Upper lobe of left lung (tissue), 6 donors: ENCODE data around the gene RNF25. TPM values are rescaled to one million over a fixed set of nuclear protein-coding genes. Genes with fewer than 3 reads are reported as not detected.

Experiments
- ATAC-seq, 2 donors: fragments of 200-7000 bp; cut with Tn5 transposase; one replicate each; pipeline ENCODE4 v1.9.1; 2022; ENCODE audit warnings: mild to moderate bottlenecking in 2 of 2, moderate library complexity in 2 of 2; ENCODE audit not compliant: low FRiP score in 2 of 2
- DNase-seq, 2 donors: peaks; one replicate each; pipeline ENCODE4 v3.0.0-alpha.2; 2019 to 2020
- H3K27ac ChIP-seq, 4 donors: fragments of 200-600 bp; sonication (generic); one replicate each; pipeline ENCODE4 v1.5.1; 2016 to 2019
- H3K27me3 ChIP-seq, 4 donors: fragments of 200-600 bp; sonication (generic); one replicate each; pipeline ENCODE4 v1.5.1; 2017 to 2019
- H3K36me3 ChIP-seq, 4 donors: fragments of 200-600 bp; sonication (generic); one replicate each; pipeline ENCODE4 v1.5.1; 2016 to 2019
- H3K4me1 ChIP-seq, 4 donors: fragments of 200-600 bp; sonication (generic); one replicate each; pipeline ENCODE4 v1.5.1; 2018 to 2019
- H3K4me3 ChIP-seq, 4 donors: fragments of 200-600 bp; sonication (generic); one replicate each; pipeline ENCODE4 v1.5.1; 2017 to 2019; ENCODE audit warnings: mild to moderate bottlenecking in 2 of 4, moderate library complexity in 1 of 4
- H3K9me3 ChIP-seq, 4 donors: fragments of 200-600 bp; sonication (generic); one replicate each; pipeline ENCODE4 v1.5.1; 2018 to 2019
- CTCF ChIP-seq, 6 experiments: fragments of 450-650 bp in 4 of 6; fragments of 200-600 bp in 2 of 6; sonication (generic) in 2 of 6; IDR thresholded peaks; one replicate each; pipeline ENCODE4 v1.5.1; 2016 to 2019; ENCODE audit warnings: antibody characterized with exemption in 6 of 6
- EP300 ChIP-seq, 4 donors: sonication (generic); formaldehyde crosslinking; IDR thresholded peaks; one replicate each; pipeline ENCODE4 v1.5.1; 2017; ENCODE audit warnings: antibody characterized with exemption in 4 of 4, control low read depth in 2 of 4
- POLR2A ChIP-seq, 4 donors: fragments of 450-650 bp; IDR thresholded peaks; one replicate each; pipeline ENCODE4 v1.5.1; 2016 to 2017; ENCODE audit warnings: antibody characterized with exemption in 4 of 4, mild to moderate bottlenecking in 2 of 4
- POLR2AphosphoS5 ChIP-seq, 2 donors: sonication (generic); formaldehyde crosslinking; IDR thresholded peaks; one replicate each; pipeline ENCODE4 v1.5.1; 2017; ENCODE audit warnings: antibody characterized with exemption in 2 of 2
- WGBS, 2 donors: methylation state at CpG; one replicate each; pipeline ENCODE4 v1.1.5; 2017 to 2018; 5-methylcytosine and 5-hydroxymethylcytosine counted together
- total RNA-seq, 6 donors: library from RNA; depleted of rRNA in 4 of 6; stranded (reverse); fragments of >200 nt in 4 of 6; gene quantifications; one replicate each; pipeline versions ENCODE4 v1.1.0 to v1.2.1, GENCODE V29; 2016 to 2021
- donor health status: DM: no; HTN: no; CAD: no; lungs with moderate emphysema.
- donor health status: DM: no; HTN: yes; CAD: no; lungs with severe emphysema.

Gene RNF25
- total RNA-seq, 6 donors from 2014 or later: 7.3 to 25.7 (median 17.8) TPM

- Histone ChIP-seq H3K4me3 (no peak overlapping the region), H3K9me3 (no peaks in the 10 kb centered on the region), H3K36me3 (peaks cover 42 to 97% (median 80%) of the 10 kb centered on the region in 4 donors), H3K4me1 (no peaks in the 10 kb centered on the region), H3K27me3 (no peaks in the 10 kb centered on the region), H3K27ac (no peak overlapping the region)
- ATAC-seq (no peak), DNase-seq (peak in 1 of 2 donors; percentile 67)
- TF ChIP-seq CTCF (IDR thresholded peaks at IDR 0.05) (no peak), EP300 (IDR thresholded peaks at IDR 0.05) (no peak), POLR2AphosphoS5 (IDR thresholded peaks at IDR 0.05) (no peak), POLR2A (IDR thresholded peaks at IDR 0.05) (no peak)
- 94 to 95% methylated on average over 9 to 14 of the region's 17 CpGs for WGBS, 2 donors
Observed at GRCh38 chr2:218642786-218643185, 29.0 kb downstream of the RNF25 start.

- peak in 1 of 2 donors; percentile 66 for DNase-seq
- H3K4me1 ChIP-seq: no peaks in the 10 kb centered on the region
- H3K27ac ChIP-seq: no peak overlapping the region
- H3K9me3 ChIP-seq: no peaks in the 10 kb centered on the region
- WGBS, 2 donors: 92% methylated on average over 7 to 18 of the region's 18 CpGs
- TF ChIP-seq POLR2A (IDR thresholded peaks at IDR 0.05): no peak
- TF ChIP-seq EP300 (IDR thresholded peaks at IDR 0.05): no peak
- no peak for TF ChIP-seq CTCF (IDR thresholded peaks at IDR 0.05)
- TF ChIP-seq POLR2AphosphoS5 (IDR thresholded peaks at IDR 0.05): no peak
- H3K27me3 ChIP-seq: no peaks in the 10 kb centered on the region
- no peak for ATAC-seq
- H3K36me3 ChIP-seq: peaks cover 45 to 97% (median 84%) of the 10 kb centered on the region in 4 donors
- no peak overlapping the region for H3K4me3 ChIP-seq
Observed at GRCh38 chr2:218642121-218642656, 29.6 kb downstream of the RNF25 start.

GRCh38 chr2:218638372-218638771 is 33.4 kb downstream of the RNF25 start:
- TF ChIP-seq CTCF (IDR thresholded peaks at IDR 0.05) (no peak), EP300 (IDR thresholded peaks at IDR 0.05) (no peak), POLR2A (IDR thresholded peaks at IDR 0.05) (no peak), POLR2AphosphoS5 (IDR thresholded peaks at IDR 0.05) (no peak)

GRCh38 chr2:218635719-218636118 is 36.1 kb downstream of the RNF25 start:
- H3K4me3 ChIP-seq: no peak overlapping the region
- no peaks in the 10 kb centered on the region for H3K27me3 ChIP-seq
- no peak for TF ChIP-seq EP300 (IDR thresholded peaks at IDR 0.05)
- no peak for TF ChIP-seq POLR2AphosphoS5 (IDR thresholded peaks at IDR 0.05)
- no peak for TF ChIP-seq CTCF (IDR thresholded peaks at IDR 0.05)
- peaks cover 37 to 73% (median 61%) of the 10 kb centered on the region in 4 donors for H3K36me3 ChIP-seq
- ATAC-seq: no peak
- WGBS, 2 donors: 72 to 91% methylated on average over 2 to 5 of the region's 5 CpGs
- no peak overlapping the region for H3K27ac ChIP-seq
- no peaks in the 10 kb centered on the region for H3K4me1 ChIP-seq
- no peaks in the 10 kb centered on the region for H3K9me3 ChIP-seq
- DNase-seq: no peak

More at GRCh38 chr2:218638372-218638771, 33.4 kb downstream of the RNF25 start:
- no peak overlapping the region for H3K27ac ChIP-seq
- H3K36me3 ChIP-seq: peaks cover 39 to 96% (median 82%) of the 10 kb centered on the region in 4 donors
- DNase-seq (peak in 1 of 2 donors; percentile 61), ATAC-seq (no peak)
- H3K4me1 ChIP-seq: no peaks in the 10 kb centered on the region
- H3K27me3 ChIP-seq: no peaks in the 10 kb centered on the region
- 95 to 97% methylated on average over 16 to 18 of the region's 18 CpGs for WGBS, 2 donors
- no peak overlapping the region for H3K4me3 ChIP-seq
- no peaks in the 10 kb centered on the region for H3K9me3 ChIP-seq

- Histone ChIP-seq H3K9me3 (no peaks in the 10 kb centered on the region), H3K4me1 (no peaks in the 10 kb centered on the region), H3K4me3 (no peak overlapping the region), H3K27me3 (no peaks in the 10 kb centered on the region), H3K36me3 (peaks cover 15 to 34% (median 27%) of the 10 kb centered on the region in 4 donors), H3K27ac (no peak overlapping the region)
- WGBS, 2 donors: 57 to 61% methylated on average over 4 of the region's 4 CpGs
- DNase-seq (no peak), ATAC-seq (no peak)
- no peak for TF ChIP-seq POLR2A (IDR thresholded peaks at IDR 0.05)
- no peak for TF ChIP-seq CTCF (IDR thresholded peaks at IDR 0.05)
- no peak for TF ChIP-seq POLR2AphosphoS5 (IDR thresholded peaks at IDR 0.05)
- no peak for TF ChIP-seq EP300 (IDR thresholded peaks at IDR 0.05)
Observed at GRCh38 chr2:218631837-218632236, 40.0 kb downstream of the RNF25 start.
